HG02981 (cell line): ENCODE results near the gene GRID2.

Experiments
- ATAC-seq: cut with Tn5 transposase; IDR thresholded peaks from one replicate; pipeline ENCODE4 v1.9.1; 2021; ENCODE audit warnings: mild to moderate bottlenecking, moderate library complexity; ENCODE audit not compliant: unreplicated experiment

The GRID2 gene

GRCh38 chr4:92658318-92658717 lies 354.6 kb downstream of the GRID2 start:
- ATAC-seq = no peak

- no peak for ATAC-seq
Measured at GRCh38 chr4:92677805-92678204, 374.0 kb downstream of the GRID2 start.

GRCh38 chr4:92678292-92678691 lies 374.5 kb downstream of the GRID2 start:
- ATAC-seq = no peak

DNA sequence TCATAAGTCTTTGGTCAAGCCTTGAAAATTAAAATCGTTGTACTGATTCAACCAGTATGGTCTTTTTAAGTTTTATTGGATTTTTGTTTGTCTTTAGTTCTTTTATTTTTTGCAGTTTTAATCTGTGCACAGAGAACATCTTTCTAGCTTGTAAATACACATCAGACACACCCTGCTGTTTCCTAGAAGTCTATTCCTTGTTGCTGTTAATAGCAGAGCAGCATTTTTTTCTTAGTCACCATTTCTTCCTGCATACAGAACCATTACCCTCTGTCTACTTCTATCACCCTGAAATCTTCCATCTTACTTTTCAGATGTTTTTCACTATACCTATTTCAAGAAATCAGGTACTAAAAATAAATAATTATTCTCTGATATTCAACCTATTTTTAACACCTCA lies 375.4 kb downstream of the GRID2 start:
- no peak for ATAC-seq

GRCh38 chr4:92714640-92715039 lies 410.9 kb downstream of the GRID2 start:
- ATAC-seq = no peak

DNA sequence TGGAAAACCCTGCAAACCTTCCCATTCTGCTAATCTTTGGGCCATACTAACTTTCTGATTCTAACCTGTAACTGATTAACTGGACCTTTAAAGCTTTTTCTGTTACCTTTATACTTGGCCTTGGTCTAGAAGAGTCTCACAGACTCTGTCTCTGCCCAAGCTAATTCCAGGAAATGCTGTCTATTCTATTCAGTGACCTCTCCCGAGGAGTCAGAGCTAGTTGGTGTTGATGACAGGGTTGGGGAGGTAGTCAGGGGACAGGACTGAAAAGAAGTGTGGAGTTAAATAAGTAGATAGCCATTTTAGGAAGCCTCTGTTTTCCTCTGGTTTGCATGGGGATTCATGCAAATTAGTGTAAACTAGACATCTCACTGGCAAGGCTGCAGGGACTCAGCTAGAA lies 429.5 kb downstream of the GRID2 start:
- no peak for ATAC-seq

DNA sequence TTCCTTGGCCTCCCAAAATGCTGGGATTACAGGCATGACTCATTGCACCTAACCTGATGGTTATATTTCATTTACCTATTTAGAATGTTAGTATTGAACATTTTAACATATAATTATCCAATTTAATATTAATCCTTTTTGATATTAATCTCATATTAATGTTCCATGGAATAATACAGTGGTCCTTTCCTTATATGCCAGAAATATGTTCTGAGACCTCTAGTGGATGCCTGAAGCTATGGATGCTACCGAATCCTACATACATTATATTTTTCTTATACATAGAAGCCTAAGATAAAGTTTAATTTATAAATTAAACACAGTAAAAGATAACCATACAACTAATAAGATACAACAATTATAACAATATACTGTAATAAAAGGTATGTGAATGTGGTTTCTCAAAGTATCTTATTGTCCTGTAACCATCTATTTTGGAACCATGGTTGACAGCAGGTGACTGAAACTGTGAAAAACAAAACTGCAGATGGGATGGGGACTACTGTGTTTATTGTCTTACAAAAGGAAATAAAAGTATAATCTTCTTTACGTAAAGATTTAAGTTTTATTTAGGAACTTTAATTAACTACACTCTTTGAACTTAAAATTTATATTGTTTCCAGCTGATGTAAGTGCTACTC lies 431.4 kb downstream of the GRID2 start:
- ATAC-seq = no peak

DNA sequence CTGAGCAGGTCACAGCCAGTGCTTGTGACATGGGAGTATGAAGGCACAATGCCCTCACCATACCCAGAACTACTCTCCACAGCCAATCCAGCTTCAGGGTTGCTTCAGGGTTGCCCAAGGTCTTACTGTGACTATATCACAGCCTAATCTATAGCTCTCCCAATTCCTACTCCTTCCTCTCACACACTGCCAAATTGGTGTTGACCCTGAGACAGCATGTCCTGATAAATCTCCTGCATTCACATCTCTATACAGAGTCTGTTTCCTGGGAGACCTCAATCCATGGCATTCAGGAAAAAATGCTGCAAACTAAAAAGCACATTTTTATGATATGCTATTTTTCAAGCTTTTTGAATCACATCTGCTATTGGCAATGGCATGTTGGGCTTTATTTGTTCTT lies 456.7 kb downstream of the GRID2 start:
- no peak for ATAC-seq

DNA sequence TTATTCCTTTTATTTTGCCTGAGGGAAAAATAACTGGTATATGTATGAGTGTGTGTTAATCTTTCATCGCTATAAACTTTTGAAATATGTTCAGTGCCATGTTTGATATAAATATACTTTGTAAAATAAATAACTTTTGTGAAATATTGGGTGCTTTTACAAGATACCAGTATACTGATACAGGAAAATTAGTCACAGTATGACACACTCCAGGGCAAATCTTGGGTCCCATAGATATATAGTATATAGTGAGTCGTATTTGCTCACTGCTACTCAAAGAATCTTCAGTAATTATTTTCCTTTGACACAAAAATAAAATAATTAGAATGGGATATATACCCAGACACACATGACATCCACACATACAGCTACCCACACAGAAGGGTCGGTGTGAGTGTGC lies 472.3 kb downstream of the GRID2 start:
- no peak for ATAC-seq

DNA sequence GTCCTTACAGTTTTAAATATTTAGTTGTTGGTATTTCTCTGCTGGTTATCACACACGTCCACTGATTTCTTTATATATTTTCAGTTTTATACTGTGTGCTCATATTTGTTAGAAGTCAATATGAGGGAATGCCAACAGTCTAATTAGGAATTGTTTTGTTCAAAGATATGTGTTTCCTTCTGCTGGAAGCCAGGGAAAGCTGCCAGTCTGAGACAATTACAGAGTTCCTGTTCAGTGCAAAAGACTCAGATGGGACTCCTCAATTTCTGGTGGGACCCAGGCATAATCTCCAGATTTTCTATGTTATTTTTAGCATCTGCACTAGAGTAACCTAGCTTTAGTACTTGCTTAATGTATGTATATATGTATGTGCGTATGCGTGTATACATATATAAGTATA lies 486.0 kb downstream of the GRID2 start:
- ATAC-seq = no peak

DNA sequence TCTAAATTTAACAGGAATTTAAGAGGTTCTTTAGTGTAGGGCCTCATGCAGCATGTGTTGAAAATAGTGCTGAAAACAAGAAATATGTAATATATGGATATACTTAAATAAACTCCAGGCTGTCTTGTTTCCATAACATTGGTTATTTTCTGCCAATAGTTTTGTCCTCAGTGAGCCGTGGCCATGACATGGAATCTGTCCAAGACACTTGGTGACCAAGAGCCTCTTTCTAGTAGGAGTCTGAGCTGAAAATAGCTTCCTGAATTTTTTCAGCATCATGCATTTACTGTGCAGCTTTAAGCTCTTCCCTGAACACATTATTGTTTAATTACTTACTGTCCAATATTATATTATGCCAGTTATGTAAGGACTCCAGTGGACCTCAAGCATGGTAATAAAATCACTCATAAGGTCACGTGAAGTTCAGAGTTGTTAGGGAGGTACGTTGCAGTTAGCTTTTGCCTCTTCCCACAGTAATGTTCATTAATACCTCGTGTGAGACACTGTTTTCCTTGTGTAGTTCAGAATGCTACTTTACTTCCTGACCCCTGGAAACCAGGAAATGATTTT lies 488.2 kb downstream of the GRID2 start:
- ATAC-seq = no peak

GRCh38 chr4:92809381-92809780 lies 505.6 kb downstream of the GRID2 start:
- no peak for ATAC-seq

DNA sequence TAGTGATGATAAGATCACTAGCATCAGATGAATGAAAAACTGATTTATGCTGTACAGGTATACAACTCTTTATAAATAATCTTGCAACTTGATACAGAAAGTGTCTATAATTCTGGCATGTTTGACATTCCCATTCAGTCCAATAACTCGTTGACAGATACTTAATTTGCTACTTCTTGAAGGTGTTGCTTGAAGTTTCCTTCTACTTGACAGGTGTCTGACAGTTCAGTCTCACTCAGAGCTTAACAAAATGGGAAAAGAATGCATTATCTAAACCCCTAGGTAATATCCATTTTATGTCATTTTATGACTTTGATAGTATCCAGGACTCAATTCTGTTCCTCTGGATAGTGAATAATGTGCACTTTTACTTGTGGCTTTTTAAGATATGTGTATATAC lies 508.9 kb downstream of the GRID2 start:
- no peak for ATAC-seq

DNA sequence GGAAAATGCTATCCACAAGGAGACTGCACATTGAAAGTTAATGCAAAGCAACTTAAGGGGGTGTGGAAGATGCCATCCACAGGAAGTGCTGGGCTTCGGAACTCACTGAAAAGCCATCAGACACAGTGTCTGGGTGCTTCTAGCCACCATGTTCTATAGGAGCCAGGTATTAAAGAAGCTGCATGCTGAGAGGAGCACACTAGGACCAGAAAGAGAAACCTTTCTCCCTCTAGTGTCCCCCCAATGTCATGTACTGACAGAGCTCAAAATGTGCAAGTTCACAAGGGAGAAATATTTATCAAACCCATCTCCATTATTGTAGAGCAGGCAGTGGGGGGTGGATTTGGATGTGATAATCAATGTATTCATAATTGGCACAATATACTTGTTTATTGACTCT lies 510.9 kb downstream of the GRID2 start:
- no peak for ATAC-seq

GRCh38 chr4:92825256-92825655 lies 521.5 kb downstream of the GRID2 start:
- ATAC-seq = no peak

DNA sequence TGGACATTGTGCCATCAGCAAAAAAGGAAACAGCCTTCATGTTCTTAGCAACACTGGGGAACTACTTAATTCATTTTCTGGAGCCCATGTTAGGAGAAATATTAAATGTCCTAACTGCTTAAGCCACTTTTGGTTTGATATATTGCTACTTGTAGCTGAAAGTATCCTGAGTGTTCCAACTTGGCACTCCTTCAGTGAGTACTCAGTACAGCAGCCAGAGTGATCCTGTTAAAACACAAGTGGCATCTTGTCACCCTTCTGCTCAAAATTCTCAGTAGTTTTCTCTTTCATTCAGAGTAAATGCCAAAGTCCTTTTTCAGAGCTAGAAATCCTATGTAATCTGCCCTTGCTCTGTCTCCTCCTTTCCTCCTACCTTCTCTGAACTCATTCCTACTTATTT lies 522.0 kb downstream of the GRID2 start:
- no peak for ATAC-seq

DNA sequence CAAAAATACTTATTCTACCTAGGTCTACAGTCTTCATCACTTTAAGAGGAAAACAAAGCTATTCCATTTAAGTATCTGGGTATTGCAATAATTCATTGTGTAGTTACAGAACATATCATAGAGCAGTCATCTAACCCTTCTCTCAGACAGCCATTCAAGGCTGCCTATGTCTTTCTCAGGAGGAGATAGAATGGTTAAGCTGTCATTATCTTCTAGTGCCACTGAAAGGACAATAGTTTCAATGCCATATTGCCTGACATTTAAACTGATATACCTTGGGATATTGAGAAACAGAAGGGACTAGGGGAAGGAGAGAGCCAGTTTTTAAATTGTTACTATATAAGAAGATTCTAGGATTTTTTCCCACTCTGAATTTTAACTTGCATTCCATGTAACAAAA lies 527.0 kb downstream of the GRID2 start:
- no peak for ATAC-seq

- no peak for ATAC-seq
Measured at GRCh38 chr4:92840880-92841279, 537.1 kb downstream of the GRID2 start.

DNA sequence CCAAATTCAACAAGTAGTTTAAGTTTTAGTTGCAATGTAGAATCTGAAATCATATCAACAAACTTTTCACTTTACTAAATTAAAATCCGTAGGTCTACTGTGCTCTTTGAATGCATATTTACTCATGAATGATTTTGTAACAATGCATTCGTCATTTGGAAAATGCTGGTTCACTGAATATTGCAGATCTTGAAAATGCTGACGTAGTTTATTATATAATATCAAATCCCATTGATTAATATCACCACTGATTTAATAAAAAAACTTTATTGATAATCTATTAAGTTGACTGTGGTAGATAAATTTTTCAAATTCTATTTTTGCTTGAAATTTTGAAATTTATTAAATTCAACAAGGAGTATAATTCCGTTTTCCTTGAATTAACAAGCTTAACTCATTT lies 540.0 kb downstream of the GRID2 start:
- no peak for ATAC-seq

GRCh38 chr4:92847026-92847425 lies 543.3 kb downstream of the GRID2 start:
- ATAC-seq = no peak

DNA sequence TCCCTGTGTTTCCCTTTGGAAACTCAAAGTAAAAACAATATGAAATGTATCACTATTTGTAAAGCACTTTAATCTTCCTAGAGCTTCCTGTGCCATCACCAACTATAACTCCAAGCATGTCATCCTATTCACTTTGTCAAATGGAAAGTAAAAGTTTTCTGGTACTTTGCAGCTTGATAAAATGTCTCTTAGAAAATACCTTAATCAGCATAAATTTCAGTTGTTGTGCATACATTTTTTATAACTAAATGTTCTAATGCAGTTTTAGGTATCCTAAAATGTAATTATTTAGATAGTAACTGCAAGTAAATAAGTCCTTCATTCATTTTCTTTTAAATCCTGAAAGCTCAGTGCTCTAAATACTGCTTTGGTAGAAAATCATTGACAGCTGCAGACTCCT lies 558.7 kb downstream of the GRID2 start:
- ATAC-seq = no peak

- ATAC-seq = no peak
Measured at GRCh38 chr4:92864096-92864495, 560.3 kb downstream of the GRID2 start.

GRCh38 chr4:92872604-92873003 lies 568.8 kb downstream of the GRID2 start:
- no peak for ATAC-seq
